AG04450 (cell line): ENCODE data around the gene IRF3. TPM values are rescaled to one million over a fixed set of nuclear protein-coding genes. Genes with fewer than 3 reads are reported as not detected.

Source experiments
- CTCF ChIA-PET: fragments of 300-600, 350-600 bp; formaldehyde crosslinking; extraction: SDS; loops from one replicate; lab custom pipeline; 2022; ENCODE audit warnings: antibody characterized with exemption, inconsistent platforms; lab: Charles Lee
- POLR2A ChIA-PET: fragments of 350-600 bp; formaldehyde crosslinking; extraction: SDS; loops from one replicate; lab custom pipeline; 2021; ENCODE audit warnings: antibody characterized with exemption, inconsistent platforms; lab: Yijun Ruan, JAX
- DNase-seq: peaks from one replicate; pipeline ENCODE4 v3.0.0-alpha.2; 2011; ENCODE audit warnings: low read depth, low spot score
- H3K27ac ChIP-seq: one replicate; pipeline ENCODE4 v1.5.1; 2012; ENCODE audit warnings: low read depth, low read length, control low read depth
- H3K27me3 ChIP-seq: one replicate; pipeline ENCODE4 v1.6.0; 2012; ENCODE audit warnings: low read length; ENCODE audit not compliant: control insufficient read depth, insufficient read depth
- H3K4me3 ChIP-seq: 2 replicates; pipeline ENCODE4 v1.5.1; 2011; ENCODE audit warnings: mild to moderate bottlenecking, low read depth, low read length, control low read depth
- H3K9me3 ChIP-seq: 2 replicates; pipeline ENCODE4 v1.5.1; 2012; ENCODE audit warnings: low read length; ENCODE audit not compliant: control insufficient read depth, insufficient read depth
- polyA plus RNA-seq: library from polyadenylated mRNA; depleted of rRNA; stranded (reverse); fragments of >200 nt; gene quantifications from 2 replicates; pipeline ENCODE4 v1.2.3, GENCODE V29; 2011
- TF ChIP-seq, protein P1 (sequence below): IDR thresholded peaks from 2 replicates; pipeline ENCODE4 v1.5.1; 2011; ENCODE audit warnings: low read depth, low read length, control low read depth, inconsistent platforms

IRF3 gene
- polyA plus RNA-seq, 1 experiment, result 33.5 TPM

DNA sequence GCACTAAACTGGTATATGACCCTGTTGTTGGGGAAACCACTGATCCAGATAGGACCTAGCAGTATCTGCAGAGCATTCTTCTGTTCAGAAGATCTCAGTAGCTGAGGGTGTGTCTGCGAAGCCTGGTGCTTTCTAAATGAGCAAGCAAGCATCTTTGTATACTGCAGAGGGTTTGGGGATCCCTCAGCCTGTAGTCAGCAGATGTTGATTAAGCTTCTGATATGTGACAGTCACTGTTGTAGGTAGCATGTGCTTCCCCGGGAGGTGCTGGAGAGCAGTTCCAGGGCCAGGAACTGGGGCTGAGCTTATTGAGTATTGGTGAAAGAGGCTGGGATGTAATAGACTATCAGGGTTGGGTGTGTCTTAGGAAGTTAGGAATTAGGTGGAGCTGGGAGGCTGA lies 22.2 kb downstream of the IRF3 start:
- TF ChIP-seq, protein P1, sequence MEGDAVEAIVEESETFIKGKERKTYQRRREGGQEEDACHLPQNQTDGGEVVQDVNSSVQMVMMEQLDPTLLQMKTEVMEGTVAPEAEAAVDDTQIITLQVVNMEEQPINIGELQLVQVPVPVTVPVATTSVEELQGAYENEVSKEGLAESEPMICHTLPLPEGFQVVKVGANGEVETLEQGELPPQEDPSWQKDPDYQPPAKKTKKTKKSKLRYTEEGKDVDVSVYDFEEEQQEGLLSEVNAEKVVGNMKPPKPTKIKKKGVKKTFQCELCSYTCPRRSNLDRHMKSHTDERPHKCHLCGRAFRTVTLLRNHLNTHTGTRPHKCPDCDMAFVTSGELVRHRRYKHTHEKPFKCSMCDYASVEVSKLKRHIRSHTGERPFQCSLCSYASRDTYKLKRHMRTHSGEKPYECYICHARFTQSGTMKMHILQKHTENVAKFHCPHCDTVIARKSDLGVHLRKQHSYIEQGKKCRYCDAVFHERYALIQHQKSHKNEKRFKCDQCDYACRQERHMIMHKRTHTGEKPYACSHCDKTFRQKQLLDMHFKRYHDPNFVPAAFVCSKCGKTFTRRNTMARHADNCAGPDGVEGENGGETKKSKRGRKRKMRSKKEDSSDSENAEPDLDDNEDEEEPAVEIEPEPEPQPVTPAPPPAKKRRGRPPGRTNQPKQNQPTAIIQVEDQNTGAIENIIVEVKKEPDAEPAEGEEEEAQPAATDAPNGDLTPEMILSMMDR, result no peak
- Histone ChIP-seq H3K27me3 (no peaks in the 10 kb centered on the region), H3K9me3 (no peaks in the 10 kb centered on the region), H3K27ac (no peak overlapping the region), H3K4me3 (peak overlapping the region; percentile 99)
- POLR2A ChIA-PET, result interaction anchor here (3.8 kb wide), 1 partner anchor 33 kb away, joined by 18 read pairs; the partner anchor contains the start of gene PRMT1
- CTCF ChIA-PET, result interaction anchor here (0.9 to 1.4 kb wide), 2 partner anchors 29 to 37 kb away, joined by 3 to 5 read pairs; no protein-coding TSS in a partner anchor
- DNase-seq, result no peak

DNA sequence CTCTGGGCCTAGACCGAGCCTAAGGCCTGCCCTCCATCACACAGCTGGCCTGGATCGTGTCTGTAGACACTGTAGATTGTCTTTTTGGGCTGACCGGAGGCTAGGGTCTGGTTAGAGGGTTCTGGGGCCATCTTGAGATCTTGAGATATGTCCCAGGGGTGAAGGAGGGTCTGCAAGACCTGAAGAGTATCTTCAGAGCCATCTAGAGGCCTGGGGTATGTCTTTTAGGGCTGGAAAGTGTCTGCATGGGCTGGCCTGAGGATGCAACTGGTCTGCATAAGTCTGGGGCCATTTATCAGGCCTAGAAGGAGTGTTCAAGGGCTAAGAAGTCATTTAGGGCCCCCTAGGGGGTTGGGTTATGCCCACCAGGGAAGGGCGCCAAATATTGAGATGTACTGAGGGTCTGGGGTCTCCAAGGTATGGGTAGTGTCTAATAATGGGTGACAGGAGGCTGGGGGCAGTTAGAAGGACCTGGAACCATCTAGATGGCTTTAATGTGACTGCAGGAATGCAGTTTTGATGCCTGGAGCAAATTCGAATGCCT lies 23.1 kb downstream of the IRF3 start:
- POLR2A ChIA-PET, result interaction anchor here (0.9 to 3.8 kb wide), 7 partner anchors 11 to 62 kb away, joined by 4 to 18 read pairs (median 6); partner anchors contain the start of genes NOSIP, PRMT1 and PRR12
- CTCF ChIA-PET, result interaction anchor here (1.0 to 1.4 kb wide), 2 partner anchors 30 to 72 kb away, joined by 4 to 5 read pairs; no protein-coding TSS in a partner anchor

DNA sequence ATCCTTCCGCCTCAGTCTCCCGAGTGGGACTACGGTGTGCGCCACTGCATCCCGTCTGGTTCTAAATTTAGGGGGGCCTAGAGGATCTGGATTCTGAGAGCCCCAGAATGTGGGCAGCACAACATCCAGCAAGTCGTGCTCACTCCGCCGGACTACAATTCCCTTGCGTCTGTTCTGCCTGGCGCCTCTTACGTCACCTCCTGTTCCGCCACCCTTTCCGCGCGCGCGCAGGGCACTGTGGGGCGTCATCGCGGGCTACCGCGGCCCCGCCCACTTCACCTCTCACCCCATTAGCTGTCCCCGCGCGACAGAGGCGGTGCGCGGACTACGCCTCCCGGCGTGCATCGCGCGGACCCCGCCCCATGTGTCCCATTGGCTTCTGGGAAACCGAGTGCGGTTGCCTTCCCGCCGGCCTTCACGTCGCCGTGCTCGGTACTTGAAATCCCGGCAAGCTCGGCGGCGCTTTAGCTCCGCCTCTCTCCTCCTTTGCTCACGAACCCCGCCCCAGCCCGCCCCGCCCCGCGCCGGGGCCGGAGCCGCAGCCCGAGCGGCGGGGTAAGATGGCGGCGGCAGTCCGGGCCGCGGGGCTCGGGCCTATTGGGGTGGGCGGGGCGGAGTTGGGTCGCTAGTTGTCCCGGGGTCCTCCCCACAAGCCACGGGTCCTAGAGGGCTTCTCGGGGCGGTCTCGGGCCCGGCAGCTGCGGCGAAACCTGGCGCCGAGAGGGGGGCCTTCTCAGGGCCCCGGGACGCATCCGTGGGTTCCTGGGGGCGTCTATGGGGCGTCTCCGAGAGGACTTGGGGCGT lies 23.8 kb downstream of the IRF3 start, which contains the start of gene SCAF1:
TSS of gene SCAF1 (plus strand) at position 522 of the 804 bp plus-strand sequence. CDS start 2,818 bp downstream, outside the sequence.
- TF ChIP-seq, protein P1, result no peak
- Histone ChIP-seq H3K4me3 (peak within 1 kb of the TSS; percentile 99), H3K27me3 (no peaks in the 10 kb centered on the region), H3K27ac (peak within 1 kb of the TSS; percentile 100), H3K9me3 (no peaks in the 10 kb centered on the region)
- CTCF ChIA-PET, result interaction anchor here (1.0 kb wide), 1 partner anchor 71 kb away, joined by 4 read pairs; no protein-coding TSS in a partner anchor
- POLR2A ChIA-PET, result interaction anchor here (0.5 to 3.8 kb wide), 12 partner anchors 8 to 256 kb away, joined by 3 to 18 read pairs (median 5); partner anchors contain the start of genes NOSIP, PRMT1 and PRR12
- DNase-seq, result peak; percentile 99

More for the DNA sequence above, 23.1 kb downstream of the IRF3 start:
- no peak for DNase-seq
- TF ChIP-seq, protein P1, result no peak
- Histone ChIP-seq H3K4me3 (peak overlapping the region; percentile 99), H3K27me3 (no peaks in the 10 kb centered on the region), H3K9me3 (no peaks in the 10 kb centered on the region), H3K27ac (peak overlapping the region; percentile 85)

DNA sequence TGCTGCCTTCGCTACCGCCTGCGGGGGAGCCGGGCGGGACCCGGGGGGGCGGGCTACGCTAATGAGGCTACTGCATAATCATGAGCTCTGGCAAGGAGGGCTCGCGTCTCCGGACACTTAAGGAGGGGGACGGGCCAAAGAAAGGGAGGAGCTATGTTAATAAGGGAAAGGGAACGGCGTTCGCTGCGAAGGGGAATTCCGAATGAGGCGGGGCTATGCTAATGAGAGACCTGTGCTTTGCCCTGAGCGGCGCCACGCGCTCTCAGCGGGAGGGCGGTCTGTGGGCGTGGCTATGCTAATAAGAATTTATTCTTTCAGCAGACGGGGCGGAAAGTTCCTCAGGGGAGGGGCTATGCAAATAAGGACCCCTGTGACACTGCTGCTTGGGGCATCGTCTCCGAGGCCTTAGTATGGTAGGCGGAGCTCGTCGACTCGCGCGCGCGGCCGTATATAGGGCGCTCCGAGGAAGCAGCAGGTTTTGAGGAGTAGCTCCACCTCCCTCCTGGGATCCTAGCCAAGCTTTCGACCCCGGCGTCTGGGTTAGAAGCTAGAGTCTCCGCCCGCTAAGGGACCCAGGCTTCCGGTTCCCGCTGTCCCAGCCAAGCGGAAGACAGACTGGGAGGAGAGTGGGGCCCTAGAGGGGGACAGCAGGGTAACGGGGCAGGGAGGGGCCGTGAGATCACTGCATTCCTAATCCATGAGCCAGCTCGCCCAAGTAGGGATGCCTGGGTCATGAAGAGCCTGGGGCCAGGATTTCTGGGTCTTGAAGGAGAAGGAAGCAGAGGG lies 25.4 kb downstream of the IRF3 start, which contains the start of gene RRAS:
TSS of gene RRAS (minus strand) at position 31 of the 786 bp plus-strand sequence. CDS start 45 bp downstream, outside the sequence.
- POLR2A ChIA-PET, result interaction anchor here (0.6 to 3.8 kb wide), 16 partner anchors 8 to 234 kb away, joined by 3 to 22 read pairs (median 4); partner anchors contain the start of genes BCL2L12, IRF3, NOSIP and PRMT1
- no peaks in the 10 kb centered on the region for H3K9me3 ChIP-seq
- CTCF ChIA-PET, result interaction anchor here (0.7 to 1.7 kb wide), 6 partner anchors 32 to 167 kb away, joined by 3 to 10 read pairs (median 3); partner anchors contain the start of gene FLT3LG
- no peaks in the 10 kb centered on the region for H3K27me3 ChIP-seq
- peak; percentile 100 for DNase-seq
- TF ChIP-seq, protein P1, result no peak
- H3K27ac ChIP-seq, result peak within 1 kb of the TSS; percentile 100
- H3K4me3 ChIP-seq, result peak within 1 kb of the TSS; percentile 73
